HG03378 (cell line): Measurements from ENCODE around the gene DEFB108B.
"Not testable (repeated sequence)": the region's sequence is repeated elsewhere in the genome, so short reads cannot be mapped to it uniquely, and the experiment has no call there.

ENCODE experiments used
- ATAC-seq: cut with Tn5 transposase; IDR thresholded peaks from one replicate; pipeline ENCODE4 v1.9.1; 2021; ENCODE audit warnings: mild to moderate bottlenecking, moderate library complexity; ENCODE audit not compliant: unreplicated experiment

Gene DEFB108B

DNA sequence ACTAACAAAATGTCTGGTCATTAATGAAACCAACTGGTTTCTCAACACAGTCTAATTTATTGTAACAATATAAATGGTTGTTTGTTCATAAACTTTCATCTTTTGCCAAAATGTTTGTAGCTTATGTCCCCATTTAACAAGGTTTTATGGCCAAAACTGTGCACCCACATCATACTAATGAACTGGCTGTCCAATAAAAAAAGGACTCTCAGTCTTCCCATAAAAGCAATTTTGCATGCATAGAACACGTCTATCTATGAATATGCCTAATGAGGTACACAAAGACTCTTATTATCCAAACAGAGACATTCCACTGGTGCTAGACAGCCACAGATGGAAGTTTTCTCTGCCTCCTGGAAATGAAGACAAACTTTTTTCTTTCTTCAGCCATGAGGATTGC lies at the start of gene DEFB108B:
Gene DEFB108B (plus strand): TSS at position 390 of the 400 bp plus-strand sequence. CDS start 0 bp downstream, at position 390.
- not testable (repeated sequence) for ATAC-seq

- not testable (repeated sequence) for ATAC-seq
Measured at GRCh38 chr11:71786114-71786847, 46.7 kb upstream of the DEFB108B start.

DNA sequence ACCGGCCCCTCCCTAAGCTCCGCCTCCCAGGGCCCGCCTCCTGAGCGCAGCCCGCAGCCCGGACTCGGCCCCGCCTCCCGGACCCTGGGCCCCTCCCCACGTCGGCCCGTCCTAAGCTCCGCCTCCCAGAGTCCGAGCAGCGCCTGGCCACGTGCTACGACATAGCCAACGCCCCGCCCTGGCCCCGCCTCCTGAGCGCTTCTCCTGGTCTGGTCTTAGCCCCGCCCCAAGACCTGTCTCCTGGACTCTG lies 46.2 kb upstream of the DEFB108B start:
- ATAC-seq: peak; percentile 95

DNA sequence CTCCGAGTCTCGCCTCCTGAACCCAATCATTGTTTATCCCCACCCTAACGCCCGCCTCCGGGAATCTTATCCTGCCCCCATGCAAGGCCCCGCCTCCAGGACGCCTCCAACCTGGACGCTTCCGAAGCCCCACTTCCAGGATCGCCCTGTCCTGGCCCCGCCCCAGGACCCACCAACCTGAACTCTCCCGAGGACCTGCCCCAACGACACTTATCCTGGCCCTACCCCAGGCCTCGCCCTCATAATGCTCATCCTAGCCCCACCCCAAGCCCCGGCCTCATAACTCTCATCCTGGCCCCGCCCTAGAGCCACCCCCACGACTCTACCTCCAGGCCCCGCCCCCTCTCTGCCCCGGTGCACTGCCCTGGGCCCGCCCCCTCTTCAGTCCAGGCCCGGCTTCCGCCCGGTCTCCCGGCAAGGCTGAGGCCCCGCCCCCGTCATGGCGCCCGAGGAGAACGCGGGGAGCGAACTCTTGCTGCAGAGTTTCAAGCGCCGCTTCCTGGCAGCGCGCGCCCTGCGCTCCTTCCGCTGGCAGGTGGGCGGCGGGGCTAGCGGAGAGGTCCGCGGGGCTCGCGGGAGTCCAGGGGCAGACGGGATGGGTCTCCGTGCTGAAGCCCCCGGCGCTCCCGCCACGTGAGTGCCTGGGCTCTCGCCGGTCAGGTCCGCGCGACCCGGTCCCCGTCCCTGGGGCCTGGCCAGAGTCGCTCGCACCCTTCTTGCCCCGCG lies 45.7 kb upstream of the DEFB108B start:
- peak; percentile 23 for ATAC-seq

DNA sequence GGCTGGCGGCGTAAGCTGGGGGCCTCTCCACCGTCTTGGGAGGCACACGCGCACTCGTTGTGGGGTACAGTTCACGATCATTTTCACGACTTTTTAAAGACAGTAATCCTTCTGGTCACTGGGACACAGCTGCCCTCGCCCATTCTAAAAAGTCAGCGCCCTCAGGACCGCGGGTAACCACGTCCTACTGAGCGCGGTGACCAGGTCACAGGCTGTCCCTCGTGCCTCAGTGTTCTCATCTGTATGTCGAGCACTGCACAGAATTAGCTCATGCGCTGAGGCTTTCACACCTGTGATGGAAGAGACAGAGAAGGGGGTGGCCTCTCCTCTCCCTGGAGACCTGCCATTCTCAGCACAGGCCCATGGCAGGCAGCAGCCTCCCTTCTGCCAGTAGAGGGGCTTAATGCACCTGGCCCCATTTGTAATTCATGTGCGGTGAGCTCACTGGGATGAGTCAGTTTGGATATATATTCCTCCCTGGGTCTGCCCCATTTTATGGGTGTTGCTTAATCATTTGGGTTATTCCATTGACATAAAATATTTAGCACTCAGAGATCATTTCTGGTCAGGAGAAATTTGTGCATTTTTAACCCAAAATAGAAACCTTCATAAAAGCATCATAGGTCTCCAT lies 45.1 kb upstream of the DEFB108B start:
- not testable (repeated sequence) for ATAC-seq

- ATAC-seq: not testable (repeated sequence)
Measured at GRCh38 chr11:71789444-71790196, 43.4 kb upstream of the DEFB108B start.

DNA sequence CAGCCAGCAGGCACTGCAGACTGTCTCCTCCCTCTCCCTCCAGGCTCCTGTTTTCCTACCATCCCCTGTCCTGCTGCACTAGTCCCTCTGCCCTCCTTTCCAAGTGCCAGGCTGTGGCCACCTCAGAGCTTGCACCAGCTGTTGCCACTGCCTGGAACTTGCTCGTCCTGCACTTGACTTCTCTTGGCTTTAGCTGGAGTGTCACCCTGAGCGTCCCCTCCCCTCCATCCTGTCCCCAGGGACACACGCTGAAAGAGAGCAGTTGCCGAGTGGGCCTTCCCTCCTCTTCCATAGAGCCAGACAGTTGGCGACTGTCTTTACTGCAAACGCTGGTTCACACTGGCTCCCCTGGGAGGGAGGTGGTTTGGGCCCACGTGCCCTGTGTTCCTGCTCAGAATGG lies 41.9 kb upstream of the DEFB108B start:
- ATAC-seq: not testable (repeated sequence)

- ATAC-seq: not testable (repeated sequence)
Measured at GRCh38 chr11:71792621-71793235, 40.3 kb upstream of the DEFB108B start.

DNA sequence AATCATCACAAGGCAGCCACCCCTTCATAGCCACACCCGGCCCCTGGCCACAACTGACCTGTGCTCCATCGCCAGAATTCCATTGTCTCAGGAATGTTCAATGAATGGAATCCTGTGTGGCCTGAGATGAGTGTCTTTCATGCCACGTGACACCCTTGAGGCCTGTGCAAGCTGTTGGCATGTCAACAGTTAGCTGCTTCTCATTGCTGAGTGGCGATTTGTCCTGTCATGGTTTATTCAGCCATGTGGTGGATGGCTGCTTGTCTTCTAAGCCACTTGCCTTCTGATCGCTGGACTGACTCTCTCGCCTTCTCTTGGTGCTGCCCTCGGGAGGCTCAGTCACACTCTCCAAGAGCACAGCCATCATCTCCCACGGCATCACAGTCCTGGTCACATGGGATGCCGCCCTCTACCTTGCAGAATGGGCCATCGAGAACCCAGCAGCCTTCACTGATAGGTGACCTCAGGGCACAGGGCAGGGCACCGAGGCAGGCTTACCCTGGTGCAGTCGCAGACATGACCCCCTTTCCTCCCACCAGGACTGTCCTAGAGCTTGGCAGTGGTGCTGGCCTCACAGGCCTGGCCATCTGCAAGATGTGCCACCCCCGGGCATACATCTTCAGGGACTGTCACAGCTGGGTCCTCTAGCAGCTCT lies 38.5 kb upstream of the DEFB108B start:
- not testable (repeated sequence) for ATAC-seq

GRCh38 chr11:71795236-71795635 lies 37.8 kb upstream of the DEFB108B start:
- ATAC-seq: not testable (repeated sequence)

DNA sequence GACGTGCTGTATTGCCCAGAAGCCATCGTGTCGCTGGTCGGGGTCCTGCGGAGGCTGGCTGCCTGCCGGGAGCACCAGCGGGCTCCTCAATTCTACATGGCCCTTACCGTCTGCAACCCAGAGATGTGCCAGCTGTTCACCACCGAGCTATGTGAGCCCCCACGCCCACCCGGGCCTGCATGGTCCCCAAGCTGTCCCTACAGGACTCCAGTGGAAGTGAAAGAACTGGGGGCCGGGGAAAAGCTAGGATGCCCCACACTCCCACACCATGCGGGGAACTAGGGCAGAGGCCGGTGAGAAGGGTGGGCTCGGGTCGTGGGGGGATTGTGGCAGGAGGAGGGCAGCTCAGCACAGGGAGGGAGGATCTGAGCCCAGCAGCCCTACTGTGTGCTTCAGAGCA lies 37.0 kb upstream of the DEFB108B start:
- not testable (repeated sequence) for ATAC-seq

DNA sequence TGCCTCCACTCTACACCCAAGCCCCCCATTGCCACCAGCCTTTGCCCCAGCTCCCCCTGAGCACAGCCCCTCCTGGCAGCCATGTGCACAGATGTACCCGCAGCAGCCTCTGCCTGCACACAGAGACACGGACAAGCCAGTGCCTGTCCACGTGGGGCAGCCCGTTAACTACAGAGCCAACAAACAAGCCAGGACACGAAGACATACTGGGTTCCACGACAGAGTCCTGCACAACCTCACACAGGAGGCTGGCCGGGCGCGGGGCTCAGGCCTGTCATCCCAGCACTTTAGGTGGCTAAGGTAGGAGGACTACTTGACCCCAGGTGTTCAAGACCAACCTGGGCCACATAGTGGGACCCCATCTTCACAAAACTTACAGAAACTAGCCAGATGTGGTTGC lies 36.2 kb upstream of the DEFB108B start:
- not testable (repeated sequence) for ATAC-seq

DNA sequence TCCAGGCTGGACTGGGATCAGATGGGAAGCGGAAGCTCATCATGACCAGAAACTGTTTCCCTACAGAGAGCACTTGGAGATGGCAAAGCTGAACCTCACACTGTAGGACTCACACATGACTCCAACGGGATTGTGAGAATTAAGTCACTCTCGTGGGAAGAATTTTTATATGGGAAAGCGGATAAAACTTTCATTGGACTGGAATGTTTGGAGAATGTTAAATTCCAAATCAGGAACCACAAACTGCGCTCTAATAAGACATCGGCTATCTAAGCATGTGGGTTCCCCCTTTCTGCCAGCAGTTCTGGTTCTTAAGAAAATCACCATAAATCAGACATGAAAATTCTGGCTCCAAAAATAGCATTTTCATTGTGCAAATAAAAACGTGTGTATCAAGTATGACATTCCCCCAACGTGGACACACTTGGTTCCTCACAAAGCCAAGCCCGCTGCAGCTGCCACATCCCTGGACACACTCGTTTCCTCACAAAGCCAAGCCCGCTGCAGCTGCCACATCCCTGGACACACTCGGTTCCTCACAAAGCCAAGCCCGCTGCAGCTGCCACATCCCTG lies 33.4 kb upstream of the DEFB108B start:
- ATAC-seq: not testable (repeated sequence)

GRCh38 chr11:71800335-71800953 lies 32.6 kb upstream of the DEFB108B start:
- not testable (repeated sequence) for ATAC-seq

- not testable (repeated sequence) for ATAC-seq
Measured at GRCh38 chr11:71801026-71801425, 32.0 kb upstream of the DEFB108B start.

GRCh38 chr11:71802874-71803273 lies 30.1 kb upstream of the DEFB108B start:
- not testable (repeated sequence) for ATAC-seq

DNA sequence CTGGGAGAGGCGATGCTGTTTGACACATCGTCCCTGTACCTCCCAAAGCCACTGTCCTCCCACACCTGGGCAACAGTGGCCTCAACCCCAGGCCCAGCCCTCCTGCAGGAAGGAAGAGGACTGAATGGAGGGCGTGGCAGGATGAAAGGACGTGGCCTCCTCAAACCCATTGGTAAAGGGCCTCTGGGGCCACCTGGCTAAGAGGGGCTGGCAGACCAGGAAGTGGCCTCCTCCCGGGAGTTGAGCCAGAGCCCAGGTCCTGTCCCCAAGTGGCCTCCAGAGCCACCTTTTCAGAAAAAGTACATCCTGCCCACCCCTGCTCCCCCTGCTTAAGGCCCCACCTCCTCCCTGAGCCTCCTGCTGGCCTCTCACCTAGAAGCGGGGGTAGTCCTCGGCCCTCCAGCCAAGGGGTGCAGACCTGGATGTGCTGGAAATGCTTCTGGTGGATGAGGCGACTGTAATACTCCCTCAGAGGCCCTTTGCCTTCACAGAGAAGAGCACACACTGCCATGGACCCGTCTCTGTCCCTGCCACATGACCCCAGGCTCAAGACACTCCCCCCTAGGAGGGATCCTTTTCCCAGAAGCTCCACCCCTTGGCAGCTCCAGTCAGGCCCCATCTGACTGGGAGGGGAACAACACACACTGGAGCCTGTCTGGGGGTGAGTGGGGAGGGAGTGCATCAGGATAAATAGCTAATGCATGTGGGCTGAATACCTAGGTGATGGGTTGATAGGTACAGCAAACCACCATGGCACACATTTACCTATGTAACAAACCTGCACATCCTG lies 28.6 kb upstream of the DEFB108B start:
- not testable (repeated sequence) for ATAC-seq

DNA sequence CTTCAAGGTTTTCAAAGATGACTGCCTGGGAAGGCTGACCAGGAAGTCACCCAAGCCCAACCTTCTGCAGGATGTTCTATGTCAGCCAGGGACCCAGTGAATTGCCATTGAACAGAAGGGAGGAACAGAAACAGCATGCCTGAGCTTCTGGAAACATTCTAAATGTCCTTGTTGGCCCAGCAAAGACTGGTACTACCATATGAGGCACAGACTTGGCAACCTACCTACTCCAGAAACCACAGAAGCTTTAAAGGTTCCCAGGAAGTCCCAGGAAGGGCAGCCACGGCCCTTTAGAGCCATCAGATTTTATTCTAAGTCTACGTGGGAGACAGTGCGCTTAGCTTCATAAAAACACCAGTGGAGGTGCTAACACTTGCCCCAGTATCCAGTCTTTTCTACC lies 20.5 kb upstream of the DEFB108B start:
- ATAC-seq: not testable (repeated sequence)
